A549 (cell line): ENCODE results near the gene KCNMA1. TPM values are rescaled to one million over a fixed set of nuclear protein-coding genes. Genes with fewer than 3 reads are reported as not detected.
A peak's percentile ranks its signal among the peaks of the same experiment; 100 is the strongest.

ENCODE experiments used
- ATAC-seq, 2 experiments: fragments of 200-7000 bp in 1 of 2; fragments of >200 bp in 1 of 2; cut with Nextera tagmentation in 1 of 2; cut with Tn5 transposase in 1 of 2; 3 replicates each; pipeline versions ENCODE4 v1.8.0 to v1.9.1; 2018 to 2020; ENCODE audit warnings: mild to moderate bottlenecking in 1 of 2, moderate library complexity in 1 of 2
- CTCF ChIA-PET: fragments of 300-600 bp; sonication (Branson Sonifier 250); formaldehyde crosslinking; extraction: SDS; loops from one replicate; lab custom pipeline; 2021; ENCODE audit warnings: antibody characterized with exemption, inconsistent platforms; lab: Yijun Ruan, JAX
- POLR2A ChIA-PET: fragments of 350-600 bp; formaldehyde crosslinking; extraction: SDS; loops from one replicate; lab custom pipeline; 2021; ENCODE audit warnings: antibody characterized with exemption, inconsistent platforms; lab: Yijun Ruan, JAX
- DNase-seq, 2 experiments: peaks; one replicate each; pipeline versions ENCODE4 v3.0.0 to v3.0.0-alpha.2; 2011 to 2016; ENCODE audit warnings: low read depth in 1 of 2, low spot score in 1 of 2
- FAIRE-seq: peaks from 2 replicates; lab custom pipeline; 2011; peaks lifted over from hg19 to GRCh38; lab: Jason Lieb, UNC
- H3K27ac ChIP-seq, 2 experiments: fragments of >200 bp; sonication (Bioruptor Twin); formaldehyde crosslinking; 3 replicates each; pipeline ENCODE4 v1.5.1; 2016 to 2017
- H3K4me1 ChIP-seq: fragments of >200 bp; sonication (Bioruptor Twin); formaldehyde crosslinking; 3 replicates; pipeline ENCODE4 v1.6.1; 2016
- H3K4me2 ChIP-seq: fragments of >200 bp; sonication (Bioruptor Twin); formaldehyde crosslinking; 3 replicates; pipeline ENCODE4 v1.6.1; 2016
- H3K4me3 ChIP-seq: fragments of >200 bp; sonication (Bioruptor Twin); formaldehyde crosslinking; 3 replicates; pipeline ENCODE4 v1.5.1; 2016
- H3K9me3 ChIP-seq: fragments of >200 bp; sonication (Bioruptor Twin); formaldehyde crosslinking; 3 replicates; pipeline ENCODE4 v1.6.1; 2016
- BCL3 ChIP-seq: fragments of >200 bp; sonication (Bioruptor Twin); formaldehyde crosslinking; IDR thresholded peaks from 3 replicates; pipeline ENCODE4 v1.6.1; 2016
- CBX8 ChIP-seq: fragments of 200-600 bp; sonication (generic); IDR thresholded peaks from 2 replicates; pipeline ENCODE4 v1.6.1; 2016
- CEBPB ChIP-seq, 2 experiments: fragments of >200 bp in 1 of 2; sonication (Bioruptor Twin) in 1 of 2; formaldehyde crosslinking in 1 of 2; IDR thresholded peaks; 2 replicates each; pipeline ENCODE4 v1.6.1; 2012 to 2016
- CTCF ChIP-seq: fragments of >200 bp; sonication (Bioruptor Twin); formaldehyde crosslinking; IDR thresholded peaks from 3 replicates; pipeline ENCODE4 v1.5.1; 2016
- ELK1 ChIP-seq: fragments of 150-350 bp; IDR thresholded peaks from 2 replicates; pipeline ENCODE4 v1.6.1; 2014; ENCODE audit warnings: low read depth, mild to moderate bottlenecking, low read length
- FOSB ChIP-seq: fragments of 250-450 bp; sonication (Bioruptor Pico); IDR thresholded peaks from 2 replicates; pipeline ENCODE4 v1.5.0; 2020; ENCODE audit warnings: mild to moderate bottlenecking, moderate library complexity
- GATA3 ChIP-seq: IDR thresholded peaks from 2 replicates; pipeline ENCODE4 v1.6.1; 2012; ENCODE audit warnings: borderline replicate concordance
- HEYL ChIP-seq: fragments of 250-450 bp; sonication (Bioruptor Pico); IDR thresholded peaks from 2 replicates; pipeline ENCODE4 v1.8.0; 2021; ENCODE audit warnings: mild to moderate bottlenecking, moderate library complexity
- HOXB13 ChIP-seq: fragments of 250-450 bp; sonication (Bioruptor Pico); IDR thresholded peaks from 2 replicates; pipeline ENCODE4 v1.5.0; 2020; ENCODE audit warnings: low read depth, mild to moderate bottlenecking, moderate library complexity
- JUNB ChIP-seq: fragments of >200 bp; sonication (Bioruptor Twin); formaldehyde crosslinking; IDR thresholded peaks from 2 replicates; pipeline ENCODE4 v1.6.1; 2016
- MAFK ChIP-seq: fragments of 450-650 bp; IDR thresholded peaks from 2 replicates; pipeline ENCODE4 v1.6.1; 2014; ENCODE audit not compliant: partially characterized antibody
- MAX ChIP-seq: IDR thresholded peaks from 2 replicates; pipeline ENCODE4 v1.6.1; 2012
- MYC ChIP-seq: IDR thresholded peaks from 2 replicates; pipeline ENCODE4 v1.6.1; 2012; ENCODE audit warnings: mild to moderate bottlenecking, inconsistent platforms, low read length, improper control_type of control experiment, borderline replicate concordance
- NFE2L2 ChIP-seq: fragments of 150-350 bp; conservative IDR thresholded peaks from 2 replicates; pipeline ENCODE4 v1.6.1; 2014; ENCODE audit warnings: low read length
- POLR2AphosphoS2 ChIP-seq: conservative IDR thresholded peaks from 2 replicates; pipeline ENCODE4 v1.6.1; 2012; ENCODE audit warnings: low read length, improper control_type of control experiment, inconsistent platforms
- RAD21 ChIP-seq, 2 experiments: fragments of >200 bp in 1 of 2; sonication (Bioruptor Twin) in 1 of 2; formaldehyde crosslinking in 1 of 2; IDR thresholded peaks in 1 of 2; conservative IDR thresholded peaks in 1 of 2; 2 replicates in 1 of 2; 3 replicates in 1 of 2; pipeline ENCODE4 v1.6.1; 2012 to 2018; ENCODE audit warnings: inconsistent platforms in 1 of 2
- ZNF302 ChIP-seq: fragments of 250-450 bp; sonication (Bioruptor Pico); IDR thresholded peaks from 2 replicates; pipeline ENCODE4 v1.9.0; 2021; ENCODE audit warnings: inconsistent platforms, mild to moderate bottlenecking, moderate library complexity
- ZSCAN20 ChIP-seq: fragments of 250-450 bp; sonication (Bioruptor Pico); IDR thresholded peaks from 2 replicates; pipeline ENCODE4 v1.8.0; 2022; ENCODE audit warnings: mild to moderate bottlenecking, moderate library complexity
- WGBS: methylation state at CpG from one replicate; pipeline ENCODE4 v1.1.6; 2017; ENCODE audit errors: missing lambda C conversion rate; 5-methylcytosine and 5-hydroxymethylcytosine counted together
- polyA plus RNA-seq, 4 experiments: library from polyadenylated mRNA; depleted of rRNA in 3 of 4; stranded (reverse); fragments of >200 nt; fragmentation: RNase III in 1 of 4; extraction: RNeasy Plus Mini Kit Qiagen cat#74134 plus additional on column Dnase treatment in 1 of 4; gene quantifications; 2 replicates in 3 of 4; 3 replicates in 1 of 4; pipeline ENCODE4 v1.2.3, GENCODE V29; 2011 to 2017

The KCNMA1 gene
- polyA plus RNA-seq, 2 of the 4 experiments (the other 2 are of a cell fraction): 14.9 to 30.6 TPM

GRCh38 chr10:77446700-77447099, 190.9 kb downstream of the KCNMA1 start:
- 83% methylated on average over 3 of the region's 4 CpGs for WGBS
- ATAC-seq (no peak), FAIRE-seq (no peak), DNase-seq (no peak)
- Histone ChIP-seq H3K4me2 (no peak overlapping the region), H3K9me3 (no peaks in the 10 kb centered on the region), H3K4me3 (no peak overlapping the region), H3K27ac (no peak overlapping the region), H3K4me1 (no peaks in the 10 kb centered on the region)
- no peak for TF ChIP-seq ELK1
- TF ChIP-seq MAFK: peak; percentile 65
- TF ChIP-seq NFE2L2: no peak
- POLR2A ChIA-PET: no interaction called here
- CTCF ChIA-PET: interaction anchor here (0.9 to 2.4 kb wide), 12 partner anchors 8 to 265 kb away, joined by 3 to 5 read pairs (median 3); no protein-coding TSS in a partner anchor

GRCh38 chr10:77445547-77445946, 192.1 kb downstream of the KCNMA1 start:
- TF ChIP-seq CEBPB (IDR thresholded peaks at IDR 0.05) (no peak), FOSB (no peak), GATA3 (no peak), NFE2L2 (no peak), CBX8 (no peak)
- ChIA-PET CTCF (interaction anchor here (0.6 to 2.4 kb wide), 8 partner anchors 15 to 280 kb away, joined by 3 to 5 read pairs (median 3); no protein-coding TSS in a partner anchor), POLR2A (no interaction called here)
- FAIRE-seq (no peak), ATAC-seq (no peak), DNase-seq (no peak)
- no peaks in the 10 kb centered on the region for H3K9me3 ChIP-seq
- no peak overlapping the region for H3K4me2 ChIP-seq
- 87% methylated on average over 7 of the region's 7 CpGs for WGBS
- H3K27ac ChIP-seq: no peak overlapping the region
- no peak overlapping the region for H3K4me3 ChIP-seq
- H3K4me1 ChIP-seq: no peaks in the 10 kb centered on the region

- ChIA-PET POLR2A (no interaction called here), CTCF (interaction anchor here (0.8 to 1.6 kb wide), 2 partner anchors 42 to 192 kb away, joined by 3 to 4 read pairs; no protein-coding TSS in a partner anchor)
- H3K27ac ChIP-seq: no peak overlapping the region
- no peak for FAIRE-seq
- no peak for ATAC-seq
- WGBS: 55% methylated on average over 2 of the region's 2 CpGs
- TF ChIP-seq ZNF302 (CRISPR knock-in tag): no peak
- TF ChIP-seq MYC: no peak
- TF ChIP-seq JUNB: no peak
- TF ChIP-seq HOXB13 (CRISPR knock-in tag): no peak
- TF ChIP-seq BCL3: no peak
- TF ChIP-seq RAD21 (conservative IDR thresholded peaks at IDR 0.05 in 1 of 2, IDR thresholded peaks at IDR 0.05 in 1 of 2): no peak
- no peak for TF ChIP-seq ZSCAN20
- no peak for TF ChIP-seq MAX
- no peak for TF ChIP-seq POLR2AphosphoS2
- no peak for TF ChIP-seq HEYL (CRISPR knock-in tag)
- TF ChIP-seq CTCF: no peak
- H3K4me2 ChIP-seq: no peak overlapping the region
- DNase-seq: no peak
- no peaks in the 10 kb centered on the region for H3K9me3 ChIP-seq
- no peaks in the 10 kb centered on the region for H3K4me1 ChIP-seq
- no peak overlapping the region for H3K4me3 ChIP-seq
These were observed 193.6 kb downstream of the KCNMA1 start for GRCh38 chr10:77444041-77444440.
